Suprapubic skin (tissue), 4 donors: Measurements from ENCODE around the gene NKD2. TPM values are rescaled to one million over a fixed set of nuclear protein-coding genes. Genes with fewer than 3 reads are reported as not detected.

Experiments used
- DNase-seq, 2 donors: peaks; one replicate each; pipeline ENCODE4 v3.0.0-alpha.2; 2019; ENCODE audit warnings: low spot score in 2 of 2
- H3K27ac ChIP-seq: fragments of 200-600 bp; sonication (generic); one replicate; pipeline ENCODE4 v1.5.1; 2019
- H3K27me3 ChIP-seq: fragments of 200-600 bp; sonication (generic); one replicate; pipeline ENCODE4 v1.5.1; 2019
- H3K36me3 ChIP-seq: fragments of 200-600 bp; sonication (generic); one replicate; pipeline ENCODE4 v1.5.1; 2019
- H3K4me1 ChIP-seq: fragments of 200-600 bp; sonication (generic); one replicate; pipeline ENCODE4 v1.5.1; 2019
- H3K4me3 ChIP-seq: fragments of 200-600 bp; sonication (generic); one replicate; pipeline ENCODE4 v1.5.1; 2019; ENCODE audit warnings: mild to moderate bottlenecking
- H3K9me3 ChIP-seq: fragments of 200-600 bp; sonication (generic); one replicate; pipeline ENCODE4 v1.5.1; 2019
- CTCF ChIP-seq, 2 donors: fragments of 200-600 bp in 1 of 2; fragments of 450-650 bp in 1 of 2; sonication (generic) in 1 of 2; IDR thresholded peaks; one replicate each; pipeline ENCODE4 v1.5.1; 2016 to 2019; ENCODE audit warnings: antibody characterized with exemption in 2 of 2, mild to moderate bottlenecking in 1 of 2, moderate library complexity in 1 of 2
- EP300 ChIP-seq: sonication (generic); formaldehyde crosslinking; IDR thresholded peaks from one replicate; pipeline ENCODE4 v1.6.1; 2017; ENCODE audit warnings: antibody characterized with exemption
- POLR2A ChIP-seq, 2 donors: fragments of 450-650 bp; IDR thresholded peaks; one replicate each; pipeline ENCODE4 v1.6.1; 2017; ENCODE audit warnings: antibody characterized with exemption in 2 of 2, mild to moderate bottlenecking in 2 of 2, moderate library complexity in 2 of 2
- POLR2AphosphoS5 ChIP-seq, 3 donors: sonication (generic); formaldehyde crosslinking; IDR thresholded peaks; one replicate each; pipeline ENCODE4 v1.6.1; 2017; ENCODE audit warnings: antibody characterized with exemption in 3 of 3
- WGBS: methylation state at CpG from one replicate; pipeline ENCODE4 v1.1.5; 2018; 5-methylcytosine and 5-hydroxymethylcytosine counted together
- total RNA-seq, 4 donors: library from RNA; depleted of rRNA; stranded (reverse); fragments of >200 nt; gene quantifications; one replicate each; pipeline ENCODE4 v1.1.0, GENCODE V29; 2016

Gene NKD2
- total RNA-seq, 4 donors from 2014 or later, result 7.9 to 13.0 (median 10.6) TPM

GRCh38 chr5:1039210-1039548, 30.6 kb downstream of the NKD2 start:
- H3K27ac ChIP-seq, result no peak overlapping the region
- H3K36me3 ChIP-seq, result no peaks in the 10 kb centered on the region
- H3K9me3 ChIP-seq, result no peaks in the 10 kb centered on the region
- WGBS, result 84% methylated on average over 16 of the region's 16 CpGs
- no peak overlapping the region for H3K4me3 ChIP-seq
- peak; percentile 53 to 56 for DNase-seq
- no peaks in the 10 kb centered on the region for H3K4me1 ChIP-seq
- no peaks in the 10 kb centered on the region for H3K27me3 ChIP-seq
- TF ChIP-seq EP300 (no peak), POLR2A (IDR thresholded peaks at IDR 0.05) (no peak), POLR2AphosphoS5 (IDR thresholded peaks at IDR 0.05) (no peak), CTCF (IDR thresholded peaks at IDR 0.05) (no peak)

- no peaks in the 10 kb centered on the region for H3K27me3 ChIP-seq
- no peak overlapping the region for H3K27ac ChIP-seq
- H3K9me3 ChIP-seq, result no peaks in the 10 kb centered on the region
- 79% methylated on average over 15 of the region's 18 CpGs for WGBS
- no peaks in the 10 kb centered on the region for H3K4me1 ChIP-seq
- H3K4me3 ChIP-seq, result no peak overlapping the region
- no peak for TF ChIP-seq EP300
- TF ChIP-seq CTCF (IDR thresholded peaks at IDR 0.05), result no peak
- TF ChIP-seq POLR2A (IDR thresholded peaks at IDR 0.05), result no peak
- TF ChIP-seq POLR2AphosphoS5 (IDR thresholded peaks at IDR 0.05), result no peak
- peak in 1 of 2 donors; percentile 69 for DNase-seq
- no peaks in the 10 kb centered on the region for H3K36me3 ChIP-seq
Observed at GRCh38 chr5:1039706-1040260, 31.2 kb downstream of the NKD2 start.

GRCh38 chr5:1040571-1040970, 32.0 kb downstream of the NKD2 start:
- H3K9me3 ChIP-seq, result no peaks in the 10 kb centered on the region
- no peaks in the 10 kb centered on the region for H3K36me3 ChIP-seq
- H3K27ac ChIP-seq, result no peak overlapping the region
- no peaks in the 10 kb centered on the region for H3K27me3 ChIP-seq
- H3K4me1 ChIP-seq, result no peaks in the 10 kb centered on the region
- WGBS, result 91% methylated on average over 8 of the region's 10 CpGs
- DNase-seq, result peak in 1 of 2 donors; percentile 52
- H3K4me3 ChIP-seq, result no peak overlapping the region
- TF ChIP-seq CTCF (IDR thresholded peaks at IDR 0.05) (no peak), POLR2A (IDR thresholded peaks at IDR 0.05) (no peak), POLR2AphosphoS5 (IDR thresholded peaks at IDR 0.05) (no peak), EP300 (no peak)

GRCh38 chr5:1041225-1042143, 32.9 kb downstream of the NKD2 start:
- Histone ChIP-seq H3K9me3 (no peaks in the 10 kb centered on the region), H3K27ac (no peak overlapping the region), H3K27me3 (no peaks in the 10 kb centered on the region), H3K4me1 (no peaks in the 10 kb centered on the region), H3K36me3 (no peaks in the 10 kb centered on the region), H3K4me3 (no peak overlapping the region)
- WGBS, result 81% methylated on average over 15 of the region's 15 CpGs
- TF ChIP-seq POLR2AphosphoS5 (IDR thresholded peaks at IDR 0.05) (no peak), POLR2A (IDR thresholded peaks at IDR 0.05) (no peak), EP300 (no peak), CTCF (IDR thresholded peaks at IDR 0.05) (no peak)
- DNase-seq, result peak in 1 of 2 donors; percentile 18

- WGBS, result 84% methylated on average over 7 of the region's 7 CpGs
- no peaks in the 10 kb centered on the region for H3K27me3 ChIP-seq
- peak in 1 of 2 donors; percentile 9 for DNase-seq
- H3K4me3 ChIP-seq, result no peak overlapping the region
- H3K27ac ChIP-seq, result no peak overlapping the region
- H3K9me3 ChIP-seq, result no peaks in the 10 kb centered on the region
- H3K36me3 ChIP-seq, result no peaks in the 10 kb centered on the region
- no peak for TF ChIP-seq POLR2AphosphoS5 (IDR thresholded peaks at IDR 0.05)
- no peak for TF ChIP-seq EP300
- TF ChIP-seq CTCF (IDR thresholded peaks at IDR 0.05), result no peak
- no peak for TF ChIP-seq POLR2A (IDR thresholded peaks at IDR 0.05)
- no peaks in the 10 kb centered on the region for H3K4me1 ChIP-seq
Observed at GRCh38 chr5:1042626-1043025, 34.0 kb downstream of the NKD2 start.
